Measurements from ENCODE around the gene AHCY.

DNA sequence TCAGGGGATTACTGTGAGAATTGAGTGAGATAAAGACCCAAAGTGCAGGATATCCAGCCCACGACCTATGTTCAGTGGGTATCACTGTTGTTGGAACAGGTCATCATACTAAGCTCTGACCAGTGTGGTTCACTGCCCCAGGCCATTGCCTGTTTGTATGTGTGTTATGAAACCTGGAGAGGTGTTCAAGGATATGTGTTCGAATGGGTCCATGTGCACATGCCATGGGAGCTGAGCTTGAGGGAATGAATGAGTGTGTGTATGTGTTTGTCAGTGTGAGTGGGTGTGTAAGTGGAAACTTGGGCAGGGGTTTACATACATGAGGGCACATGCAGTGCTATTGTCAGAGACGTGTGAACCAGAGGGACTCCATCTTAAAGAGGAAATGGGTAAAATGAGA is 17.7 kb upstream of the AHCY start:
- no peak for TF ChIP-seq POLR2AphosphoS5 (IDR thresholded peaks at IDR 0.05)
- TF ChIP-seq CTCF (IDR thresholded peaks at IDR 0.05): no peak
